Activated naive CD4-positive, alpha-beta T cell treated with anti-CD3 and anti-CD28 coated beads, Interleukin-2, amount 50 U/mL, for 72 hours (primary cell): ENCODE results near the gene RAD23B. TPM values are rescaled to one million over a fixed set of nuclear protein-coding genes. Genes with fewer than 3 reads are reported as not detected.
A peak's percentile ranks its signal among the peaks of the same experiment; 100 is the strongest.
"Not testable (repeated sequence)": the region's sequence is repeated elsewhere in the genome, so short reads cannot be mapped to it uniquely, and the experiment has no call there.

Experiments used
- ATAC-seq, 2 donors: fragments of 150-1000 bp; cut with Tn5 transposase; 2 replicates each; pipeline ENCODE4 v1.10.0; 2021; ENCODE audit warnings: mild to moderate bottlenecking in 2 of 2, moderate library complexity in 2 of 2
- DNase-seq, 2 donors: peaks; one replicate each; pipeline ENCODE4 v3.0.0; 2021 to 2022; ENCODE audit warnings: low spot score in 2 of 2
- H3K27ac Mint-ChIP-seq, 2 donors: one replicate each; pipeline ENCODE4 v1.8.0; 2022; ENCODE audit warnings: mild to moderate bottlenecking in 2 of 2, mixed read lengths in 2 of 2
- H3K36me3 Mint-ChIP-seq, 2 donors: one replicate each; pipeline ENCODE4 v1.8.0; 2022; ENCODE audit warnings: mixed read lengths in 2 of 2
- H3K9me3 Mint-ChIP-seq, 2 donors: one replicate each; pipeline ENCODE4 v1.8.0; 2022; ENCODE audit warnings: mixed read lengths in 2 of 2
- total RNA-seq, 2 donors: library from RNA; stranded (reverse); gene quantifications; one replicate each; pipeline ENCODE4 v1.2.3, GENCODE V29; 2022

Gene RAD23B
- total RNA-seq, 2 donors from 2014 or later = 87.3 to 115 TPM

DNA sequence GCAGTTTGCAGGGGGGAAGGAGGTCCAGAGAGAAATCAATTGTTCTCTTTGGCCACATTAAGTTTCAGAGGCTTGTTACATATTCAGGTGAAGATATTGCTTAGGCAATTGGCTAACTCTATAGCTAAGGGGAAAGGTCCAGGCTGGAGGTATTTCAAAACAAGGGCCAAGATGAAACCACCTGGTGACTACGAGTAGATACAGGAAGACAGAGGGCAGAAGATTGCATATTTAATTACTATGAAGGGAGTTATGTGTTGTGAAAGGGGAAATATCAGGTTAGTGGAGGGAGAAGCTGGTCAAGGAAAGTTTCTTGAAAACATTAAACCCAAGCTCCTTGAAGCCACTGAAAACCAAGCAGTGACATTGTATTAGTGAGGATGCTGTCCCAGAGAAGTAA, 1.9 kb upstream of the RAD23B start:
- ATAC-seq (no peak), DNase-seq (no peak)
- H3K36me3 Mint-ChIP-seq = peaks cover 9 to 21% of the 10 kb centered on the region in 2 donors
- peaks cover 0 to 6% of the 10 kb centered on the region in 2 donors for H3K9me3 Mint-ChIP-seq
- H3K27ac Mint-ChIP-seq = peak overlapping the region in 1 of 2 donors; percentile 54

GRCh38 chr9:107281922-107282667, 984 bp upstream of the RAD23B start:
- ATAC-seq (no peak), DNase-seq (peak in 1 of 2 donors; percentile 10)
- Mint-ChIP-seq H3K9me3 (peaks cover 0 to 6% of the 10 kb centered on the region in 2 donors), H3K27ac (peak overlapping the region; percentile 46 to 95), H3K36me3 (peaks cover 9 to 25% of the 10 kb centered on the region in 2 donors)

DNA sequence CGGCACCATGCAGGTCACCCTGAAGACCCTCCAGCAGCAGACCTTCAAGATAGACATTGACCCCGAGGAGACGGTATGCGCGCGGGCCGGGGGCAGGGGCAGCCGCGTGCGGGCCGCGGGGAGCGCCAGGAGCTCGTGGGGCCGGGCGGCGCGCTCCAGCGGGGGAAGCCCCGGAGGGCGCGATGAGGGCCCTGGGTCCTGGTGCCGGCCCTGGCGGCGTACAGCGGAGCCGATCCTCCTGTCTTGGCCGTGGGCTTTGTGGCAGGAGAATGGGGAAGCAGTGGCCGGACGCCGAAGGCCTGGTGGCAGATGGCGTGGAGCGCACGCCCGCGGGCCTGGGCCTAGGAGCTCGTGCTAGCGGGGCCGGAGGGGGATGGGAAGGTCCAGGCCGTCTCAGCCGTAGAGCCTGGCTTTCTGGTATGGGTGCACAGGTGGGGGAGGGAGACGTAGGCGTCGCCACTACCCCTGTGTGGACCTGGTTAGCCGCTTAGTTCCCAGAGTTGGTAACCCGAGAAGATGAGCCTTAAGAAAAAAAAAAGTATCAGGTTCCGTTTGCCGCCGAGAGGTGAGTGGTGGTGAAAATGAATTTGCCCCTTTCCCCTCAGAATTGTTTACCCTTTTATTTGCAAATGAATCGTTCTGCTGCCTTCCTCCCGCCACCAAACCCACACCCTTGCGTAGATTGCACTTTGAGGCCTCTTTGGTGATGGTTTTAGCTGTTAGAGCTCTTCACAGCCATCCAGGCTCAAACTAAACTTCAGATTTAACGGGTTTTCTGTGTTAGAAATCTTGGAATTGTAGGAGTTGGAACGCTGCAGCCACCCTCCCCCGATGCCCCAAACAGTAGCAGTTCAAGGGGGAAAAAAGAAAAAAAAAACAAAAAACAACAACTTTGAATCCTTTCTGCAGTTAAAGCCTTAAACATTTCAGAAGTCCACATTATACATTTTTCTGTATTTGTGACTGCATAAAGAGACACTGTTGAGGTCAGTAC, 841 bp downstream of the RAD23B start:
- H3K27ac Mint-ChIP-seq = peak overlapping the region; percentile 95 to 97
- ATAC-seq = peak; percentile 36 to 44

DNA sequence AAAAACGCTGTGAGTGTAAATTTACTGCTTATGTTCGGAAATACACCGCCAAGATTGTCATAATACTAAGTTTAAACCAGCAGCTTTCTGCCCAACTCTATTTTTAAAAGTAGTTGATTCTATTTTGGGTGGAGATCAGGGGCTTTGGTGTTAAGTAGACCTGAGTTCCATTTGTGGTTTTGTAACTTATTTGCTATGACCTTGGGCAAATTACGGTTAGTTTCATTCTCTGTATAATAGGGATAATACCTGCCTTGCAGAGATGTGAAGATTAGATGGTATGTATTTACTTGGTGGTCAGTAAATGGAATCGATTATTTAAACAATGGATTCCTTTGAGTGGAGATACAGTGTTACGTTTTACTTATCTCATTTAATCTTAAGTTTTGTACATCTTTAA, 1.6 kb downstream of the RAD23B start:
- Mint-ChIP-seq H3K9me3 (peaks cover 0 to 6% of the 10 kb centered on the region in 2 donors), H3K36me3 (peaks cover 9 to 25% of the 10 kb centered on the region in 2 donors), H3K27ac (peak overlapping the region; percentile 95 to 97)
- ATAC-seq = no peak
- no peak for DNase-seq

More for the DNA sequence above, 841 bp downstream of the RAD23B start:
- peaks cover 0 to 6% of the 10 kb centered on the region in 2 donors for H3K9me3 Mint-ChIP-seq
- DNase-seq = peak; percentile 64 to 75
- H3K36me3 Mint-ChIP-seq = peaks cover 9 to 25% of the 10 kb centered on the region in 2 donors

- DNase-seq = no peak
- peaks cover 9 to 29% of the 10 kb centered on the region in 2 donors for H3K36me3 Mint-ChIP-seq
- ATAC-seq = no peak
Observed at GRCh38 chr9:107285286-107285685, 2.2 kb downstream of the RAD23B start.

DNA sequence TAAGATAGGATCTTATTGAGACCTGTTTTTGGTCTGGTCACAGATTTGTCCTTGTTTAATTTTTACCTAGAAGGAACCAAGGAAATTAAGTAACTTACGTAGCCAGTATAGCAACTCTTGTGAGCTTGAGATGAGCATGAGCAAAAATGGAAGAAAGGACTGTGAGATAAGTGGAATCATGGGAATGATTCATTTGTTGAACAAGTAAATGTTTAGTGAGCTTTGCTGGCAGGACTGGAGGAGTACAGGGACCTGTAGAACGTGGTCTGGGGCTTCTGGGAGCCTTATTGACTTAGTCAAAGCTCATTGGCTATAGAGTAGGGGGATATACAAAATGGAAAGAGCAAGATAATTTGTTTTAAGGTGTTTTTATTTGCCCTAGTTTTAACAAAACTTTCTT, 3.0 kb downstream of the RAD23B start:
- DNase-seq (no peak), ATAC-seq (no peak)
- Mint-ChIP-seq H3K27ac (peak overlapping the region in 1 of 2 donors; percentile 4), H3K36me3 (peaks cover 9 to 32% of the 10 kb centered on the region in 2 donors), H3K9me3 (no peaks in the 10 kb centered on the region)

More at GRCh38 chr9:107285286-107285685, 2.2 kb downstream of the RAD23B start:
- H3K27ac Mint-ChIP-seq = peak overlapping the region; percentile 73 to 95
- H3K9me3 Mint-ChIP-seq = peaks cover 0 to 6% of the 10 kb centered on the region in 2 donors

DNA sequence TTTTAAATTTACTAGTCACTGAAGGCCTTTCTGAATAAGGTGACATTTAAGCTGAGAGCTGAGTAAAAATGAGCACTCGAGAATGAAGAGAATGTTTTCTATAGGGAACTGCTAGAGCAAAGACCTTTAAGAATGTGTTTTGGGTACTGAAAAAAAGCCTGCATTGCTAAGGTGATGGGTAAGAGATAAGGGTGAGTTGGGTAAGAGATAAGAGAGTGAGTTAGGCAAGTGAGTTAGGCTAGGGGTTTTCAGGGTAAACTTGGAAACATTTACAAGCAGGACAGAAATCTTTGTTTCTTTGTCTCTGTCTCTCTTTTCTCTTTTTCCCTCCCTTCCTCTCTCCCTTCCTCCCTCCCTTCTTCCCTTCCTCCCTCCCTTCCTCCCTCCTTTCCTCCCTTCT, 5.6 kb downstream of the RAD23B start:
- H3K27ac Mint-ChIP-seq = peak overlapping the region; percentile 10 to 39
- H3K9me3 Mint-ChIP-seq = no peaks in the 10 kb centered on the region
- no peak for DNase-seq
- peak in 1 of 2 donors; percentile 53 for ATAC-seq
- H3K36me3 Mint-ChIP-seq = peaks cover 9 to 36% of the 10 kb centered on the region in 2 donors

- DNase-seq = no peak
- Mint-ChIP-seq H3K9me3 (peaks cover 0 to 8% of the 10 kb centered on the region in 2 donors), H3K27ac (peak overlapping the region in 1 of 2 donors; percentile 39), H3K36me3 (peaks cover 0 to 25% of the 10 kb centered on the region in 2 donors)
- no peak for ATAC-seq
Observed at GRCh38 chr9:107290619-107291018, 7.5 kb downstream of the RAD23B start.

GRCh38 chr9:107292821-107293542, 9.9 kb downstream of the RAD23B start:
- no peak overlapping the region for H3K27ac Mint-ChIP-seq
- H3K36me3 Mint-ChIP-seq = peaks cover 0 to 17% of the 10 kb centered on the region in 2 donors
- ATAC-seq = no peak
- H3K9me3 Mint-ChIP-seq = peaks cover 0 to 8% of the 10 kb centered on the region in 2 donors
- DNase-seq = no peak

DNA sequence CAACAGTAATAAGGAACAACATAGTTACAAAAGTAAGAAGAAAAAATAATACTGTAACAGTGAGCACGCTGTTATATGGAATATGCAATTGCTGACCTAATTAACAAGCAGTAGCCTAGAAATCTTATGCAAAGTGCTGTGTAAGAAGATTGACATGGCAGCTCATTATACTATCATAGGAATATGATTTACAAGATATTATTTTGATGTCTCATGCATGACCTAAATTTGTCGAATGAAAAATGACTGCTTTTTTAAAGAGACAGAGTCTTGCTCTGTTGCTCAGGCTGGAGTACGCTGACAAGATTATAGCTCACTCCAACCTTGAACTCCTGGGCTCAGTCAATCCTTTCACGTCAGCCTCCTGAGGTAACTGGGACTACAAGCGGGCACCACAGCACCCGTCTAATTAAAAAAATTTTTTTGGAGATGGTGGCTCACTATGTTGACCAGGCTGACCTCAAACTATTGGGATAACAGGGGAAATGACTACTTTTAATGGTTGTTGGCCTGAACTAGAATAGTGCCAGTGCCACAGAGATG, 10.5 kb downstream of the RAD23B start:
- Mint-ChIP-seq H3K36me3 (peaks cover 0 to 17% of the 10 kb centered on the region in 2 donors), H3K27ac (no peak overlapping the region), H3K9me3 (peaks cover 0 to 8% of the 10 kb centered on the region in 2 donors)
- ATAC-seq (no peak), DNase-seq (no peak)

GRCh38 chr9:107294756-107295155, 11.7 kb downstream of the RAD23B start:
- Mint-ChIP-seq H3K27ac (peak overlapping the region in 1 of 2 donors; percentile 65), H3K36me3 (peaks cover 0 to 17% of the 10 kb centered on the region in 2 donors), H3K9me3 (peaks cover 0 to 8% of the 10 kb centered on the region in 2 donors)
- no peak for ATAC-seq
- no peak for DNase-seq

GRCh38 chr9:107295995-107296394, 12.9 kb downstream of the RAD23B start:
- peaks cover 0 to 8% of the 10 kb centered on the region in 2 donors for H3K9me3 Mint-ChIP-seq
- H3K27ac Mint-ChIP-seq = peak overlapping the region in 1 of 2 donors; percentile 1

GRCh38 chr9:107296592-107296991, 13.5 kb downstream of the RAD23B start:
- H3K36me3 Mint-ChIP-seq = peaks cover 0 to 10% of the 10 kb centered on the region in 2 donors
- H3K27ac Mint-ChIP-seq, DNase-seq, ATAC-seq, H3K9me3 Mint-ChIP-seq: not testable (repeated sequence)

More at GRCh38 chr9:107295995-107296394, 12.9 kb downstream of the RAD23B start:
- no peak for DNase-seq
- peaks cover 0 to 10% of the 10 kb centered on the region in 2 donors for H3K36me3 Mint-ChIP-seq
- no peak for ATAC-seq

DNA sequence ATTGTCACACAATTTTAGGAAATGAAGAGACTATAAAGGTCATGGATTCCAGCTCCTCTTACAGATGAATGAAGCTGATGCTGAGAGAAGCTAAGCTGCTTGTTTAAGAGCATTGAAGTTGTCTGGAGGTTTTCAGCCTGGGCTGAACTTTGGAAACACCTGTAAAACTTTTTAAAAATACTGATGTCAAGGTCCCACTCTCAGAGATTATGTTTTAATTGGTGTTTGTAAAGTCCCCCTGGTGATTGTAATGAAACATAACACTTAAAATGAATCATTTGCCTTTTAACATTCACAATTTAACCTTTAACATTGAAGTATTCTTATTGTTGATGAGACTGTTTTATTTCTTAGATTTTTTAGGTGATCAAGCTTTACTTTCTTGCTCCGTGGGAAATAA, 16.4 kb downstream of the RAD23B start:
- DNase-seq = no peak
- Mint-ChIP-seq H3K9me3 (peaks cover 0 to 8% of the 10 kb centered on the region in 2 donors), H3K27ac (peak overlapping the region in 1 of 2 donors; percentile 60), H3K36me3 (peaks cover 0 to 4% of the 10 kb centered on the region in 2 donors)
- ATAC-seq = peak in 1 of 2 donors; percentile 38

GRCh38 chr9:107306308-107306707, 23.2 kb downstream of the RAD23B start:
- ATAC-seq (no peak), DNase-seq (no peak)
- H3K9me3 Mint-ChIP-seq = no peaks in the 10 kb centered on the region
- H3K27ac Mint-ChIP-seq = no peak overlapping the region
- peaks cover 28 to 39% of the 10 kb centered on the region in 2 donors for H3K36me3 Mint-ChIP-seq

- no peak for ATAC-seq
- H3K9me3 Mint-ChIP-seq = no peaks in the 10 kb centered on the region
- H3K36me3 Mint-ChIP-seq = peaks cover 33 to 45% of the 10 kb centered on the region in 2 donors
- no peak overlapping the region for H3K27ac Mint-ChIP-seq
- DNase-seq = no peak
Observed at GRCh38 chr9:107307331-107307730, 24.3 kb downstream of the RAD23B start.
